ENCODE data around the gene HTT-AS.

HTT-AS gene

DNA sequence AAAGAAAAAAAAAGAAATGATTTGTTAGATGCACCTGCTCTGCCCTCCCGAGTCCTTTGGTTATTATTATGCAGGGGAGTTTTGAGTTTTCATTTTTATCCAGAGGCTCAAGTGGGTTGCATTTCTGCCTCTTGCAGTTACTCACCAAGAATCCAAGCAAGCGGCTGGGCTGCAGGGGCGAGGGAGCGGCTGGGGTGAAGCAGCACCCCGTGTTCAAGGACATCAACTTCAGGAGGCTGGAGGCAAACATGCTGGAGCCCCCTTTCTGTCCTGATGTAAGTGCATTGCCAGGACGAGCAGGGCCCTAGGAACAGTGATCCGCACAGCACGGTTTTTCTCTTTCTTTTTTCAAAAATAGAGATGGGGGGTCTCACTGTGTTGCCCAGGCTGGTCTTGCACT is 39.1 kb downstream of the HTT-AS start:
- no peak overlapping the region for H3K27ac ChIP-seq
- TF ChIP-seq ZFX (IDR thresholded peaks at IDR 0.05), result no peak
- TF ChIP-seq, protein P1, sequence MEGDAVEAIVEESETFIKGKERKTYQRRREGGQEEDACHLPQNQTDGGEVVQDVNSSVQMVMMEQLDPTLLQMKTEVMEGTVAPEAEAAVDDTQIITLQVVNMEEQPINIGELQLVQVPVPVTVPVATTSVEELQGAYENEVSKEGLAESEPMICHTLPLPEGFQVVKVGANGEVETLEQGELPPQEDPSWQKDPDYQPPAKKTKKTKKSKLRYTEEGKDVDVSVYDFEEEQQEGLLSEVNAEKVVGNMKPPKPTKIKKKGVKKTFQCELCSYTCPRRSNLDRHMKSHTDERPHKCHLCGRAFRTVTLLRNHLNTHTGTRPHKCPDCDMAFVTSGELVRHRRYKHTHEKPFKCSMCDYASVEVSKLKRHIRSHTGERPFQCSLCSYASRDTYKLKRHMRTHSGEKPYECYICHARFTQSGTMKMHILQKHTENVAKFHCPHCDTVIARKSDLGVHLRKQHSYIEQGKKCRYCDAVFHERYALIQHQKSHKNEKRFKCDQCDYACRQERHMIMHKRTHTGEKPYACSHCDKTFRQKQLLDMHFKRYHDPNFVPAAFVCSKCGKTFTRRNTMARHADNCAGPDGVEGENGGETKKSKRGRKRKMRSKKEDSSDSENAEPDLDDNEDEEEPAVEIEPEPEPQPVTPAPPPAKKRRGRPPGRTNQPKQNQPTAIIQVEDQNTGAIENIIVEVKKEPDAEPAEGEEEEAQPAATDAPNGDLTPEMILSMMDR (conservative IDR thresholded peaks at IDR 0.05), result no peak

DNA sequence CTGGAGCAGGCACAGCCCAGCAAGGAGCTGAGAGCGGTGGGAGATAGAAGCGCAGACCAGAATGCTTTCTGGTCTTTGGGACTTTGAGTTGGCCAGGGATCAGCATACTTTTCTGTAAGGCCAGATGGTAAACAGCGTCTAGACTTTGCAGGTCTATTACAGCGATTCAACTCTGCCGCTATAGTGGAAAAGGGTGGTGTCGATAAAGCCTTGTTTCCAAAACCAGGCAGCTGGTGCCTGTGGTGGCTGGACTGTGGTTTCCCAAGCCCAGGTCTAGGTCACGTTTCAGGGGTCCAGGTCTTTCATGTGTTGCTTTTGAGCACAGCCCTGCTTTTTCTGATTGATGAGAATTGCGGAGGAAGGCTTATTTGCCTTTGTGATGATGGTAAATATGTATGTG is 40.1 kb downstream of the HTT-AS start:
- no peak for TF ChIP-seq ZFX (IDR thresholded peaks at IDR 0.05)
- TF ChIP-seq, protein P1 (conservative IDR thresholded peaks at IDR 0.05), result no peak
- H3K27ac ChIP-seq, result no peak overlapping the region

DNA sequence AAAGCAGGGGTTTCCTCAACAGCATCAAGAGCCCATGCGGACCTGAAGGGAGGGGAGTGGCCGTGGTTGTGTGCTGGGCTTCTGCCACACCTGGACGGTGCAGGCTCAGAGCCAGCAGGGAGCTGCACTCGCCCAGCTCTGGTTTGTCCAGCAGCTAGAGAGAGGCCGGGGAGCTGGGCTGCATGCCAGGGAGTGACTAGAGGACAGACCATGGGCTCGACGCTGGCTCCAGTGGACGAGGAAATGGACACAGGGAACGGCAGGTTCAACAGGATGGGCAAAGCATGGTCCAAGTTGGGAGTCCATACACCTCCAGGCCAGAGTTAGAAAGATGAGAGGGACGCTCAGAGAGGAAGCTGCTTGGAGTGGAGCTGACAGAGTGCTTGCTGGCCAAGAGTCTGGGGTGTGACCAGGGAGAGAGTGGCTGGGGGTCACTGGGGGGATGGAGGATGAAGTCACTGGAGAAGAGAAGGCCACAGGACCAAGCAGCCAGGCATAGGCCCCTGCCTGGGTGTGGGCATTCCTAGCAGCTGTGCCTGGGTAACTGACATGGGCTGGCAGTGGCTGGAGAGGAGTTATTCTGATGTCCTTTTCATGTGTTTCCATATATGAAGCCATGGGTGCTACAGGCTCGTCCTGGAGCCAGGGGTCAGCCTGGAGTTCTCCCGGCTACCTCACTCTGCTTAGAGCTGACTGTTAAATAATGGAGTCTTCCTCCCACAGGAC is 42.8 kb downstream of the HTT-AS start:
- H3K27ac ChIP-seq, result no peak overlapping the region
- no peak for TF ChIP-seq ZFX (IDR thresholded peaks at IDR 0.05)
- TF ChIP-seq, protein P1 (conservative IDR thresholded peaks at IDR 0.05), result no peak

DNA sequence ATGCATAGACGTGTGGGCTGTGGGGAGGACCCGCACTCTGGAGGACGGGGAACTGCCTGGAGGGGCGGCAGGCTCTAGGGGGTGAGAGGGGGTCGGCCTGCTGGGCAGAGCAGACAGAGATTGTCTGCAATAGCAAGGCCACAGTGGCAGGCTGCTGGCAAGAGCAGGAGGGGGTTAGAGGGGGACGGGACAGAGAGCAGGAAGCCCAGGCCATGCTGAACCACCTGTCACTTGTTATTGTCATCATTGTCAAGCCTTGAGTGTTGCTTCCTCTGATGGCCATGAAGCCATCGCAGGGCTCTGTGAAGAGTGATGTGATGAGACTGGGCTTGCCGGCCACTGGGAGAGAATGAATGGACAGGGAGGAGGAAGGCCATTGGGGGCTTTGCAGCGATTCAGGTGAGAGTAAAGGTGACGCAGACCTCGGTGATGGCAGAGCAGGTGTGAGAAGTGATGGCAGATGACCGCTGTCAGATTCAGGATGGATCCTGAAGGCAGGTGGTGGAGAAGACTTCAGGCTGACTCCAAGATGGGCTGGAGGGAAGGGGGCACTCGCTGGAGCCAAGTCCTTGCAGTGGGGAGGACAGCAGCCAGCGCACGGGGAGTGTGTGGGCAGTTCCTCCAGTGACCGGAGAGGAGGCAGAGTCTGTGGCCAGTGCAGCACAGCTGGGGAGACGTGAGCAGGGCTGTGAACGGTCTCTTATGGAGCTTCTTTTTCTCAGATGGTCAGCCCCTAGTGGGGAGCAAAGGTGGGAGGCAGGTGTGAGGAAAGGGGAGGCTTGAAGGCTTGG is 43.6 kb downstream of the HTT-AS start:
- no peak overlapping the region for H3K27ac ChIP-seq
- TF ChIP-seq ZFX (IDR thresholded peaks at IDR 0.05), result no peak
- TF ChIP-seq, protein P1 (conservative IDR thresholded peaks at IDR 0.05), result no peak

DNA sequence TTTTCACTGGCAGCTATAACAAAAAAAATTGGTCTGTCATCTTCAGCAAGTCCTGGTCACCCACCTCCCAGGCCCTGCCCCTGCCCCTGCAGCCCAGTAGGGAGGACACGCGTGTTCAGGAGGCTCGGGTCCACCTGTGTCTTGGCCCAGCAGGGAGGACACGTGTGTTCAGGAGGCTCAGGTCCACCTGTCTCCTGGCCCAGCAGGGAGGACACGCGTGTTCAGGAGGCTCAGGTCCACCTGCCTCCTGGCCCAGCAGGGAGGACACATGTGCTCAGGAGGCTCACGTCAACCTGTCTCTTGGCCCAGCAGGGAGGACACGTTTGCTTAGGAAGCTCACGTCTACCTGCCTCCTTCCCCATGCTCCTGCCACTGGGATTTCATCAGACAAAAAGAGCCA is 44.9 kb downstream of the HTT-AS start:
- TF ChIP-seq, protein P1 (conservative IDR thresholded peaks at IDR 0.05), result no peak
- no peak for TF ChIP-seq ZFX (IDR thresholded peaks at IDR 0.05)
- no peak overlapping the region for H3K27ac ChIP-seq

DNA sequence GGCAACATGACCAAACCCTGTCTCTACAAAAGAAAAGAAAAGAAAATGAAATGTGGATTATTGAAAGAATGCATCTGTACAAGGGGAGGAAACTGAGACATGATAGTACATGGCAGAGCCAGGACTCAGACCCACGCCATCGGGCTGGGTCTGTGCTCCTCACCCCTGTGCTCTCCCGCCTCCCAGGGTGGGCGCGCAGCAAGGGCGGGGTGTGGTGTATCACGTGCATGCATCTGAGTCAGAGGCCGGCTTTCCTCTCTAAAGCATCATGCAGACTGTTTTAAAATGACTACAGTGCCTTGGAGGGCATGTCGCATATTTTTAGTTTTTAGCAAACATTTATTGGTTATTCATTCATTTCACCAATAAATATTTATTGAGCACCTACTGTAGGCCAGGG is 47.8 kb downstream of the HTT-AS start:
- H3K27ac ChIP-seq, result no peak overlapping the region
- no peak for TF ChIP-seq ZFX (IDR thresholded peaks at IDR 0.05)
- TF ChIP-seq, protein P1 (conservative IDR thresholded peaks at IDR 0.05), result no peak

DNA sequence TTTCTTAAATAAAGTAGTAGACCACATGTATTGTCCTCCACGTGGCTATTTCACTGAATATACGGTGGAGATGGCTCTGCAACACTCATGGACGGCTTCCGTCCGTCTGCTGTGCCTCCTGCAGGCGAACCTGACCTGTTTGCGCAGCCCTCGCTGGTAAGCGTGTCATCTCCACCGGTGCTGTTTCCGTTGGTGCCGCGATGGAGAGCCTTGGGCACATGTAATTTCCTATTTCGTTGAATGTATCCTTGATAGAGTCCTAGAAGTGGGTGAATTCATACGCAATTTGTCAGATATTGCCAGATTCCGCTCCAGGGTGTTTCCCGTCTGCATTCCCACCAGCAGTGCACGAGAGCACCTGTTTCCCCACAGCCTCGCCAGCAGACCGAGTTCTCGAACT is 48.5 kb downstream of the HTT-AS start:
- TF ChIP-seq ZFX (IDR thresholded peaks at IDR 0.05), result no peak
- TF ChIP-seq, protein P1 (conservative IDR thresholded peaks at IDR 0.05), result no peak
- no peak overlapping the region for H3K27ac ChIP-seq

Measured in C4-2B (cell line).